Activated CD8-positive, alpha-beta memory T cell treated with anti-CD3 and anti-CD28 coated beads, Interleukin-2, amount 50 U/mL, for 24 hours (primary cell): ENCODE results near the gene CBARP.

Experiments used
- DNase-seq: peaks from one replicate; pipeline ENCODE4 v3.0.0-alpha.2; 2020; ENCODE audit errors: extremely low read depth

The CBARP gene, protein sequence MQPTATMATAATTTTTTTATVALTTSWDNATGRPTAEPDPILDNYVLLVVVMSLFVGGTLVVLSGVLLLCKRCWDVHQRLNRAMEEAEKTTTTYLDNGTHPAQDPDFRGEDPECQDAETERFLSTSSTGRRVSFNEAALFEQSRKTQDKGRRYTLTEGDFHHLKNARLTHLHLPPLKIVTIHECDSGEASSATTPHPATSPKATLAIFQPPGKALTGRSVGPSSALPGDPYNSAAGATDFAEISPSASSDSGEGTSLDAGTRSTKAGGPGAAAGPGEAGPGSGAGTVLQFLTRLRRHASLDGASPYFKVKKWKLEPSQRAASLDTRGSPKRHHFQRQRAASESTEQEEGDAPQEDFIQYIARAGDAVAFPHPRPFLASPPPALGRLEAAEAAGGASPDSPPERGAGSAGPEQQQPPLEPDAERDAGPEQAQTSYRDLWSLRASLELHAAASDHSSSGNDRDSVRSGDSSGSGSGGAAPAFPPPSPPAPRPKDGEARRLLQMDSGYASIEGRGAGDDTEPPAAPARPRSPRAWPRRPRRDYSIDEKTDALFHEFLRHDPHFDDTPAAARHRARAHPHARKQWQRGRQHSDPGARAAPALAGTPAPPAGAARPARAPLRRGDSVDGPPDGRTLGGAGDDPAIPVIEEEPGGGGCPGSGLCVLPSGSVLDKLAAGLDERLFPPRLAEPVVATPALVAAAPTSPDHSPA

DNA sequence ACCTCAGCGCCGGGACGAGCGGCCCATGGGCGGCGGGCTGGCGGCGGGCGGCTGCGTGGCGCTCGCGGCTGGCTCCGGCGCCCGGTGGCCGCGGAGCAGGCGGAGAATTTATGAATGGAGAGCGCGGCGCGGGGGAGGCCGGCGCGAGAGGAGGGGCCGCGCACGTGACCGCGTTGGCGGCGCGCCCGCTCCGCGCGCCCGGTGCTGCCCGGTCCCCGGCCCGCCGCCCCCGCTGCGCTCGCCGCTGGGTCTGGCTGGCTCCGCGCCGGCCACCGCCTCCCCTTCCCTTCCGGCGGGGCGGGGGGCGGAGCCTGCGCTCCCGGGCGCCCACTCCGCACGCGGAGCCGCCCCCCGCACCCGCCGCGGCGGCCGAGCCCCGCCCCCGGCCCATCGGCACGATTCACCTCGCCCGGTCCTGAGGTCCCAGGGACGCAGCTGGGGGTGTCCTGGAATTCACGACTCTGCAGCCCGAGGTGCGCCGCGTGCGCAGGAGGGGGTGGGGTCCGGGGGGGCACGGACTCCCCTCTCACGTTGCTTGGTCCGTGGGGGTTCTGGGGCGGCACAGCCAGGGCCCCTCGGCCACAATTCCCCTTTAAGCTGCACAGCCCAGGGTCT, at the start of gene CBARP:
Gene CBARP, minus strand, starts transcription at position 252 of the 615 bp plus-strand sequence. CDS start 1,905 bp downstream, outside the sequence.
- DNase-seq, result no peak

GRCh38 chr19:1286487-1287353, 48.9 kb upstream of the CBARP start:
- DNase-seq, result no peak

GRCh38 chr19:1285737-1286360, 48.0 kb upstream of the CBARP start, which contains the start of gene EFNA2:
Gene EFNA2, plus strand, starts transcription at chr19:1285873. Its CDS starts 296 bp downstream, at chr19:1286169.
- DNase-seq, result no peak

- no peak for DNase-seq
Observed at GRCh38 chr19:1284979-1285736, 47.4 kb upstream of the CBARP start.

- DNase-seq, result no peak
Observed at GRCh38 chr19:1284293-1284978, 46.6 kb upstream of the CBARP start.

DNA sequence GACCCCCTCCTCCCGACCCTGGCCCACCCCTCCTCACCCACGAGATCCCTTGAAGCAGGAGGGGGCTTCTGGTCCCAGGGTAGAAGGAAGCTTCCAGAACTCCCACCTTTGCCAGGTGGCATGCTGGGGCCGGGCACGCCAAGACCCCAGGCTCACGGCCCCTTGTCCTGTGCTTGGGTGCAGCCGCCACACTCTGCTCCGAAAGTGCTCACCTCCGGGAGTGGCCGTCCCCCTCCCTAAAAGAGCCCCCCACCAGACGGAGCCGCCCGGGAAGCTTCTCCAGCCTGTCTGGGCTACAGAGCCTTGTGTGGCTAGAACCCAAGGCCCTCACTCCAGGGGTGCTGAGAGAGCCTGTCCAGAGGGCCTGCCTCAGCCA, 46.1 kb upstream of the CBARP start:
- no peak for DNase-seq

- no peak for DNase-seq
Observed at GRCh38 chr19:1283207-1283916, 45.6 kb upstream of the CBARP start.

DNA sequence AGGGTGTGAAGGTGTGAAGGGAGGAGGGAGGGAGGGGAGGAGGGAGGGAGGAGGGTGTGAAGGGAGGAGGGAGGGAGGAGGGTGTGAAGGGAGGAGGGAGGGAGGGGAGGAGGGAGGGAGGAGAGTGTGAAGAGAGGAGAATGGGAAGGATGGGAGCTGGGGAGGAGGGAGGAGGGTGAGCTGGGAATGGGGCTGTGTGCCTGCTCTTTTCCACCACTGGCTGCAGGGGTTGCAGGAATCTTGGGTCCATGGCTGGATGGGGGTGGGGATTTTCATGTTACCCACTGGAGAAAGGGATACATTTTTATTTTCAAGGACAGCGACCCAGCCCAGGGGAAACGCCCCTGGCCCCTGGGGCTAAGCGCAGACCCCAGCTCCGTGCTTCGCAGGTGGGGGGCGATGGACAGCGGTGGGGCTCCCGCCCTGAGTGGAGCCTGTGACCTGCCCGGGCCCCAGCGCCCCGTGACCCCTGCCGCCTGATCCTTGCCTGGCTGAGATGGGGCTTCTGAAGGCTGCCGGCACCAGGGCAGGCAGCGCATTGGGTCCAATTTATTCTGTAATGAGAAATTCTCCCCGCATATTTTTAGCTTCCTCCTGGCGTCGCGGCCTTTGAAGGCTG, 44.9 kb upstream of the CBARP start:
- no peak for DNase-seq

DNA sequence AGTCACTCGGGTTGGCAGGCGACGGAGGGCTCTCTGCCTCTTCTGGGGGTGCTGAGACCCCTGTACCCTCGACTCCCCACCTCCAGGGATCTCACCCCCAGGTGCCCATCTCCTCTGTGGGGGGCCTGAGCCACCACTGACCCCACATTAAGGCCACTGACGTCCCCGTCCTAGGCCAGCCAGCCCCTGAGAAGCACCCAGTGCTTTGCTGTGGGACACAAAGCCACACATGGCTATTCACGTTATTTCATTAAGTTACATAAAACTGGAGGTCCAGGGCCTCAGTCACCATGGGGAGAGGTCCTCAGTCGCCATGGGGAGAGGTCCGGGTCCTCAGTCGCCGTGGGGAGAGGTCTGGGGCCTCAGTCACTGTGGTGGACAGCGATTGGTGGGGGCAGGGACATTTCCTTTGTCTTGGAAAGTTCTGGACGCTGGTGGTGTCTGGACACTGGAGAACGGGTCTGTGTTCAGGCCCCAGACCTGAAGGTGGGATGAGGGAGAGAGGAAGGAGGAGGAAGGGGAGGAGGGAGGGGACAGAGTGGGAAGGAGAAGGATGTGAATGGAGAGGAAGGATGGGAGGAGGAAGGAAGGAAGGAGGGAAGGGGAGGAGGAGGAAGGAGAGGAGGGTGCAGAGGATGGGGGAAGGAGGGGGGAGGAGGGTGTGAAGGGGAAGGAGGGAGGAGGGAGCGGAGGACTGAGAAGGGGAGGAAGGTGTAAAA, 43.9 kb upstream of the CBARP start:
- DNase-seq, result no peak

GRCh38 chr19:1280636-1281568, 43.1 kb upstream of the CBARP start:
- DNase-seq, result no peak

GRCh38 chr19:1279782-1280341, 42.1 kb upstream of the CBARP start:
- DNase-seq, result no peak

- DNase-seq, result no peak
Observed at GRCh38 chr19:1278713-1279660, 41.2 kb upstream of the CBARP start.

DNA sequence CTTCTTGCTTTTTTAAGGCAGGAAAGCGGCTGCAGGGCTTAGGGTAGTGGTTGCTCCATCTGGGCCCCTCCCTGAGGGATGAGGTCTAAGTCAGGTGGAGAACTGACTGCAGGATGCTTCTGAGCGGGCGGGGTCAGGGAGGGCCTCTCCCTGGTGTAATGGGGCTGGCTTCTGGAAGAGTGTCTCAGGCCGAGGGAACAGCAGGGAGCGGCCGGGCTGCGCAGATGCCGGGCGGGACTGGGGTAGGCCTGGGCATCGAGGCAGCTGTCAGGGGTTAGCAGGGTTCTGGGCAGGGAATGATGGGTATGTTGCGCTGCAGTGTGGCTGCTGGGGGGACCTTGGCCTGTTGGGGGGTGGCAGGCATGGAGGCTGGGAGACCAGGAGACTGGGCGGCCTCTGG, 40.3 kb upstream of the CBARP start:
- DNase-seq, result no peak

- DNase-seq, result no peak
Observed at GRCh38 chr19:1277061-1277460, 39.3 kb upstream of the CBARP start.

DNA sequence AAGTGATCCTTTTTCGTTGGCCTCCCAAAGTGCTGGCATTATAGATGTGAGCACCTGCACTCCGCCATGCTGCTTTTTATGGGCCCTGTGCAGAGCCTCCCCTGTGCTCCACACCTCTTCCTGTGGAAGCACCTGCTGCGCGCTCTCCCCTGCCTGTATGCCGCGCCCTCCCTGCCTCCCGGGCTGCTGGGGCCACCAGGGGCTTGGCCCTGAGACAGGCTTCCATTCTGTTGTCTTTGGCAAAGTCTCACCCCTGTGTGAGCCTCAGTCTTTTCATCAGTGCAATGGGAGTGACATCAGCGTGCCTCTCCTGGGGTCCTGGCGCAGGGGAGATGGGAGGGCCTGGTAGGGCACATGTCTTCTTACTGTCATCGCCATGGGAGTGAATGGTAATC, 38.8 kb upstream of the CBARP start:
- no peak for DNase-seq
